Measurements from ENCODE around the gene NDUFA13.

- no peak for TF ChIP-seq CTCF (IDR thresholded peaks at IDR 0.05; ENCODE audit: low read length)
- TF ChIP-seq EZH2phosphoT487 (IDR thresholded peaks at IDR 0.05; ENCODE audit: low read length): no peak
Measured at GRCh38 chr19:19530889-19531288, 14.9 kb downstream of the NDUFA13 start.
